Esophagus mucosa (tissue), 1 donor: ENCODE results near the gene ATP9B. TPM values are rescaled to one million over a fixed set of nuclear protein-coding genes. Genes with fewer than 3 reads are reported as not detected.

ENCODE experiments used
- ATAC-seq: fragments of 200-7000 bp; cut with Tn5 transposase; one replicate; pipeline ENCODE4 v1.9.1; 2020
- total RNA-seq: library from RNA; stranded (reverse); gene quantifications from one replicate; pipeline ENCODE4 v1.2.4, GENCODE V29; 2023
- donor health status: DM: yes; HTN: yes; CAD: no.

ATP9B gene
- total RNA-seq, 1 donor from 2014 or later = 19.6 TPM

DNA sequence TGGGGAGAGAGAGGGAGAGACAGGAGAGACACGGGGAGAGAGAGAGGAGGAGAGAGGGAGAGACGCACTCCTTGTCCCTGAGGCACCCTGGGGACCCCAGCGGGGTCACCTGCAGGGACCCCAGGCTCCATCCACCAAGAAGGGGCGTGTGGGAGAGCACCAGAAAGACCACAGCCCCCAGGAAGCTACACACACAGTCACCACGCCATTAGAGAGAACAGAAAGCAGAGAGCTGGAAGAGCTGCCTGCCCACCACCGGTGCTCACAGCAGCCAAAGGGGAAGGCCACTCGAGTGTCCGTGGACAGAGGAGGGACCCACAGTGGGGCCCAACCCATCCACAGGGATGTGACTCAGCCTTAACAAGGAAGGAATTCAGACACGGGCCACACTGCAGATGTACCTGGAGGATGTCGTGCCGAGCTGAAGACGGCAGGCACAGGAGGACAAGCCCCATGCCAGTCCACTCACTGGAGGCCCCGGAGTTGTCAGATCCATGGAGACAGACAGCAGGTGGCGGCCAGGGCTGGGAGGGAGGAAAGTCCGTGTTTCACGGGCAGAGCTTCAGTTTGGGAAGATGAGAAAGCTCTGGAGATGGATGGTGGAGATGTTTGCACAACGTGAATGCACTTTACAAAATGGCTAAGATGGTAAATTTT is 315.1 kb downstream of the ATP9B start:
- ATAC-seq = peak; percentile 20

DNA sequence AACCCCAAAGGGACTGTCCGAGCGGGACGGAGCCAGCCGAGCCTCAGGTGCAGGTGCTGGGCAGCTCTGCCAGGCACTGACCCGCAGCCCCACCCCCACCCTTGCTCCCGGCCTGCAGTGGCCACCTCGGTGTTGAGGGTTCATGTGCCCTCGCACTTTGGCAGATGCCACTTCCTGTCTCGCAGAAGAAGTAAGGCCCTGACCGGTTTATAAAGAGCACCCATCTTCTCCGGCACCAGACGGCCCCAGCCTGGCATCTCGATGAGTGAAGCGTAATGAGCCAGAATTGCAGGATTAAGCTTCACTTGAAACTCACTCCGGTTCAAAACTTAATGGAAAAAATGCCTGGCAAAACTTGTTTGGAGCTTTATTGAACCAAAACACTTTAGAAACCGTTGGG is 315.6 kb downstream of the ATP9B start:
- ATAC-seq = no peak

DNA sequence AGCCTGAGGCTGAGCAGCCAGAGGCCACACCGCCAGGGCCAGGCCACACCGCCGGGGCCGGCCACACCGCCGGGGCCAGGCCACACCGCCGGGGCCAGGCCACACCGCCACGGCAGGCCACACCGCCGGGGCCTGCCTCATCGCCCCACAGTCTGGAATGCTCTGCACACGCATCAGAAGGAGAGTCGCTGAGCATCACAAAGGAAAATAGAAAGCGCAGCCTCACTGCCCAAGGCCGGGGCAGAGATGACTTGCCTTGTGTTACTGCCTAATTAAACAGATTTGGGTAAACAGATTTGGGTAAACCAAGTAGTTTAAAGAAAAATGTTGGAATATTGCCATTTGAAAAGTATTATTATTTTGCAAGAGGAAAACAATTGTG is 316.1 kb downstream of the ATP9B start:
- ATAC-seq = no peak

DNA sequence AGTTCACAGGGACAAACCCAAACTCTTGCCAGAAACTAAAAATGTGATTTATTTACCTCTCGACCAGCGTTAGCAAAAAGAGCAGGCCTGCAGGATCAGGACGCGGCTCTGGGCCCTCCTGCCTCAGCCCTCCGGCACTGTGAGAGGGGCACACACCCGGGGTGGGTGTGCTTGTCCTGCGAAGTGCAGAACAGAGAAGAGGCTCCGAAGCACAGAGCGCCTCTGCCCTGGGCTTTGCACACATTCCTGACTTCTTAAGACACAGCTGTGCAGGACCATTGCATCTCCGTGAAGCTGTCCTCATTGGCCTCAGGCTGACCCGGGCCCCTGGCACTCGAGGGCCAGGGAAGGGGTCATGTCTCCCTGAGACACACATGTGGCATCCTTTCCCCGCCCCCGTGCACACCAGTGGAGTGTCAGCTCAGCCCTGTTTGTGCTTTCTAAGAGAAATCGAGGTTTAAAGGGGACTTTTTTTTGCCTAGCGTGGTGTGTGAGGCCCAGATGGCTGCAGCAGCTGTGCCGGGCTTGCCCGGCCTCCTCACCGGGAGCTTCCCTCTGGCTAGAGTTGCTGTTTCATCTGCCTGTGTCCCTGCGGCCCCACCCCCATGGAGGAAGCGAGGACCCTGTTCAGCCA is 316.6 kb downstream of the ATP9B start:
- ATAC-seq = no peak

DNA sequence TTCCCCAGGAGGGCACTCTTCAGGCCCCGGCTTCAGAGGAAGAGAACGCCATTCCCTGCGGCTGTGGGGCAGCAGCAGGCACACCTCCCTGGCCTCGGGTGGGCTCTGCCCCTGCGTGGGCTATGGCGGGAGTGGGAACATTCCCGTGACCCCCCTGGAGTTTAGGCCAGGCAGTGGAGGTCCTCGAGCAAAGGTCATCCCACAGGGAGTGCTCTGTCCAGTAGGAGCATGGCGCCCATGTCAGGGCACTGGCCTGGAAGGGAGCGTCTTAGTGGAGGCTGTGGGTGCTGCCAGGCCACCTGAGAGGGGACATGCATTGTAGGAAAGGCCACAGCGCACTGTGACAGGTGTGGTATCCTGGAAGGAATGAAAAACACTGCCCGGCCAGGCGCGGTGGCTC is 317.4 kb downstream of the ATP9B start:
- no peak for ATAC-seq

DNA sequence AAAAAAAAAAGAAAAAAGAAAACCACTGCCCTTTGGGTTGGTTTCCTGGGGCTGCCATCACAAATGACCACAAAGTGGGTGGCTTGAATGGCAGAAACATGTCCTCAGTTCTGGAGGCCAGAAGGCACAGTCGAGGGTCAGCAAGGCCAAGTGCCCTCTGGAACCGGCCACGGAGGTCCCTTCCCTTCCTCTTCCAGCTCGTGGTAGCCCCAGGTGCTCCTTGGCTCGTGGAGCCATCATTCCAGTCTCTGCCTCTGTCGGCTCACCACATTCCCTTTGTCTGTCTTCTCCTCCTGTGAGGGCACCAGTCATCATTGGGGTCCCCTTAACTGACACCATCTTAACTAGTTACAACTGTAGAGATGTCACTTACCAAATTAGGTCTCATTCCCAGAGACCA is 318.0 kb downstream of the ATP9B start:
- ATAC-seq = no peak

DNA sequence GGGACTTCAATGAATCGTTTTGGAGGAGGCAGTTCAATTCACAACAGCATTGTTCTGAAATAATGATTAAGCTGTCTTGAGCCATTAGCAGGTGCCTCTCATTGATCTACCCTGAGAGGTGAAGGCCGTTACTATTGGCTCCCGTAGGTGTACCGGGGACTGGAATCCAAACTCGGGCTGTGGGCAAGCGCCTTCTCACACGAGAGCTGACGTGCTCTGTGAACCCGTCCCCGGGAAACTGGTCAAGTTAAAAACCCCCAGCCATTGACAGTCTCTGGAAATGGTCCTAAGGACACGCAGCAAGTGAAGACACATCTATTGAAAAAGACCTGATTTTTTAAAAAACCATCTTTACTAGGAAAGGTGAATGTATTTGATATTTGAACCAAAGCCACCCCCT is 318.4 kb downstream of the ATP9B start:
- no peak for ATAC-seq

DNA sequence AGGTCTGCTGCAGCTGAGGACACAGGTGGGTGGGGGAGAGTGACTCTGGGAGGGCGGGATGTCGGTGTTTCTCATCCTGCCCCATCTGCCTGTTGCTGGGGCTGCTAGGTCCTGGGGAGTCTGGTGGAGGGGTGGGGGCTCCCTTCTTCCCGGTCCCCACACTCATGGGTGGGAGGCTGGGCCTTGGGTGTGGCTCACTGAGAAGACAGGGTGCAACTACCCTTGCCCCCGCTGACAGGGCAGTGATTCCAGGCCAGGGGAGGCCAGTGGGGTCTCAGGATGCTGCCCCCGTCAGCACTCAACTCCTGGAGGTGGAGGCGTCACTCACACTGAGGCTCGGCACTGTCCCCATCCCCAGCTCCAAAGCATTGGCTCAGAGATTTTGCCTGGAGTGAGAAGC is 318.8 kb downstream of the ATP9B start:
- no peak for ATAC-seq

DNA sequence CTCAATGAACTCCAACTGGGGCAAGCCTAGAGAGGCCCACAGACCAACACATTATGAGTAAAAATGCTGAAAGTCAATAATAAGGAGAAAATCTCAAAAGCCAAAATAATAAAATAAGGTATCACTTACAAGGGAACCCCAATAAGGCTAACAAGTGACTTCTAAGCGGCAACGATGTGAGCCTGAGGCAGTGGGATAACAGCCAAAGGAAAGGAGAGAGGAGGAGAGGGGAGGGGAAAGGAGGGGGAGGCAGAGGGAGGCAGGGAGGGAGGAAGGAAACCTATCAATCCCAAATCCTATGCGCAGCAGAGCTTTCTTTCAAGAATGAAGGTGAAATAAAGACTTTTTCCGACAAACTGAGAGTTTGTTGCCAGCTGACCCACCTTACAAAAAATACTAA is 320.5 kb downstream of the ATP9B start:
- ATAC-seq = no peak

DNA sequence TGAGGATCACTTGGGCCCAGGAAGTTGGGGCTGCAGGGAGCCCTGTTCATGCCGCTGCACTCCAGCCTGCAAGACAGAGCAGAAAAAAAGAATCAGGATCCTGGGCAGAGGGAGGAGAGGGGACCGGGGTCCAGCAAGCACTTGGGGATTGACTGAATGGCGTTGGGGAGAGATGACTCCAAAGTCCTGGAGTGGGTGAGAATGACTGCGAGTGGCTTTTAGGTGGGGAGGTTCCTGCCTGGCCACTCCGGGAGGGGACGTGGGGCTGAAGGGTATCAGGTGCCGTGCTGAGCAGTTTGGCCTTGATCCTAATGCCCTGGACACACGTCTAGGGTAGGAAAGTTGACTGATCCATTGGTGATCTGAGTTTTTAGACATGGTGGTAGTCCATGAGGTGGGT is 323.0 kb downstream of the ATP9B start:
- no peak for ATAC-seq

DNA sequence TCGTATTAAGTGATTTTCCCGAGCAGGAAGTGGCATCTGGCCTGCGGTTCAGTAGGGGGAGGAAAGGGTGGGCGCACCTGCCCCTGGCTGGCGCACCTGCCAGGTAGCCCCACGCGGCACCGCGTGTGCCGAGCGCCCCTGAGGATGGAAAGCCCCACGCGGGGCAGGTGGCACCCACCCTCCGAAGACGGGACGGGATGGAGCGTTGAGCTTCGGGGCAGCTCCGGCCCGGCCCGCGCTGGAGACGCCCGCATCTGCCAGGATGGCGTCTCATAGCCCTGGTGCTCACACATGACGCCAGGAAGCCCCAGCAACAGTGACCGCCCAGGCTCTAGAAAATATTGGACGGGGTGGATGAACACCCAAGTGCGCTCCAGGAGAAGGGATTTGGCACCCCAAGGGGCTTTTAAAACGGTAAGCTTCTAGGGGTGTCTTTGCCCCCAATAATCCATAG is 324.0 kb downstream of the ATP9B start:
- ATAC-seq = peak; percentile 18

DNA sequence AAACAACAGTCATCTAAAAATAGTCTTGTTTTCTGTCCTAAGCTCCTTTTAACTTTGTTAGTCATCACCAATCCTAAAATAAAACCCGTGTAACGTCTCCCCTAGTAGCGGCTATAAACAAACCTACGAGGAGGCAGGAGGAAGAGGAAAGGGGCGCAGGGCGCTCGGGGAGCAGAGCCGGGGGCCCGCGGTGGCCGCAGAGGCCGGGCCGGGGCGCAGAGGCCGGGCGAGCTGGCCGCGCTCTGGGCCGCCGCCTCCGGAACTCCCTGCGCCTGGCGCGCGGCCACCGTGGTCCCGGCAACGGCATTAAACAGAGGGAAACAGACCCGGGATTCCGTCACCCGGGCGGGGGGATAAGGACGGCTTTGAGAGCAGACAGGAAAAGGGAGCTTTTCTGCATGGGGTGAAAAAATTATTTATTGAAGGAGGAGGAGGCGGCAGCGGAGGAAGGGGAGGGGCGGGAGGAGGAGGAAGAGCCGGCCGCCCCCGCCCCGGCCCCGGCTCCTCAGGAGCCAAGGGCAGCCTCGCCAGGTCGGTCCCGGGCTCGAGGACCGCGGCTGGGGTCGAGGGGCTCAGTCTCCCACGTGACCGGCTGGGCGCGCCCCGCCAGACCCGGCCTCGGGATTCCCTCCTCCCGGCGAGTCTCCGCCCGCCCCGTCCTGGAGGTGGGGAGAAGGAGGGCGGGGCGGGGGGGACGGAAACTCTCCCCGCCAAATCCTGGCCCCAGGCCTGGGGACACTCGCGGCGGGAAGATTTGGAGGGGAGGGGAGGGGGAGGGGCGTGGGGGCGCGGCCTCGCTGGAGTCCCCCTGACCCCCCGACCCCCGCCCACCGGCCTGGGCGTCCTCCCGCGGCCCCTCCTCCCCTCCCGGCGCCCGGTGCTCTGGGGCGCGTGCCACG is 324.7 kb downstream of the ATP9B start:
- peak; percentile 58 for ATAC-seq

DNA sequence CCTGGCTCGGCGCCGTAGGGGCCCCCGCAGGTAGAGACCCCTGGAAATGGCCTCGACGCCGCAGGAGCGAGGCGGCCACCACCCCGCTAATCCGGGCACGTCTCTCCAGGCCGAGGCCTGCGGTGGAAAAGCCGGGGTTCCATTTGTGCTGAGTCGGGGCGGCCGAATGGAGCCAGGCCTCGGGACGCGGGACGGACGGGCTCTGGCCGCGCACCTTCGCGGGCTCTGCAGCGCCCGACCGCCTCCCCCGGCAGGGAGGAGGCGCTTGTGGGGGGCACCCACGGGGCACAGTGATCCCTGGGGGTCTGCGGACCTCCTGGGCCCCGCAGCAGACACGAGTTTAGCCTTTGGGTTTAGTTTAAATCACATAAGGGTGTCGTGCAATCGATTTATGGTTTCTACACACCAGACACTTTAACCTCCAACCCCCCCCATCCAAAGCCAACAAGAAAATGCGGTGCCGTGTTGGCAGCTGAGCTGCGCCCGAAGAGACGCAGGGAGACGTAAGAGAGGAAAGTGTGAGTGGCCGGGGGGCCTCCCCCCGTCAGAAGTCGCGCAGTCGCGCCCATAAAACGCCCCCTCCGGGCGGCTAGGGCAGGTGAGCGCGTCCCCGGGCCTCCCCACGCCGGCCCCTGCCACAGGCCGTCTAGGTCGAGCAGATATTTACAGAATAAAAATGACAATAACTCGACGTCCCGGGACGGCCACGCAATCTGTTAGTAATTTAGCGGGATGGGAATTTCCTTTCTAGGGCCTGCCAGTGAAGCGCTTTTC is 325.5 kb downstream of the ATP9B start:
- peak; percentile 30 for ATAC-seq

DNA sequence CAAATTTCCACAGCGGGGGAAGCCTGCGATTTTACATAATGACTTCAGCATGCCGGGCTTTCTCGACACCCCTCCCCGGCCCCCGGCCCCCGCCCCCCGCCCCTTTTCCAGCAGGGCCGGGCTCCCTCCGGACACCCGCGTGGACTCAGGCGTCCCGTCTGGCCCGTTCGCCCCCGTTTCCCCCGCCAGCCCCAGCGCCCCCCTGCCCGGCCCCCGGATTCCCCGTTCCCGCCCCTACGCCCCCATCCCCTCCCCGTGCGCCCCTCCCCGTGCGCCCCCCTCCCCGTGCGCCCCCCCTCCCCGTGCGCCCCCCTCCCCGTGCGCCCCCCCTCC is 326.1 kb downstream of the ATP9B start:
- ATAC-seq = no peak

DNA sequence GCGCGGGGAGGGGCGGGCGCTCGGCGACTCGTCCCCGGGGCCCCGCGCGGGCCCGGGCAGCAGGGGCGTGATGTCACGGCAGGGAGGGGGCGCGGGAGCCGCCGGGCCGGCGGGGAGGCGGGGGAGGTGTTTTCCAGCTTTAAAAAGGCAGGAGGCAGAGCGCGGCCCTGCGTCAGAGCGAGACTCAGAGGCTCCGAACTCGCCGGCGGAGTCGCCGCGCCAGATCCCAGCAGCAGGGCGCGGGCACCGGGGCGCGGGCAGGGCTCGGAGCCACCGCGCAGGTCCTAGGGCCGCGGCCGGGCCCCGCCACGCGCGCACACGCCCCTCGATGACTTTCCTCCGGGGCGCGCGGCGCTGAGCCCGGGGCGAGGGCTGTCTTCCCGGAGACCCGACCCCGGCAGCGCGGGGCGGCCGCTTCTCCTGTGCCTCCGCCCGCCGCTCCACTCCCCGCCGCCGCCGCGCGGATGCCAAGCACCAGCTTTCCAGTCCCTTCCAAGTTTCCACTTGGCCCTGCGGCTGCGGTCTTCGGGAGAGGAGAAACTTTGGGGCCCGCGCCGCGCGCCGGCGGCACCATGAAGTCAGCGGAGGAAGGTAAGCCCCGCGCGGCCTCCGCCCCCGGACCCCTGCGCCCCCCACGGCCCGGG is 326.7 kb downstream of the ATP9B start, which contains the start of gene NFATC1:
Gene NFATC1 (plus strand): TSS at position 170 of the 644 bp plus-strand sequence. CDS start 295 bp downstream, at position 465.
- ATAC-seq = peak; percentile 35

DNA sequence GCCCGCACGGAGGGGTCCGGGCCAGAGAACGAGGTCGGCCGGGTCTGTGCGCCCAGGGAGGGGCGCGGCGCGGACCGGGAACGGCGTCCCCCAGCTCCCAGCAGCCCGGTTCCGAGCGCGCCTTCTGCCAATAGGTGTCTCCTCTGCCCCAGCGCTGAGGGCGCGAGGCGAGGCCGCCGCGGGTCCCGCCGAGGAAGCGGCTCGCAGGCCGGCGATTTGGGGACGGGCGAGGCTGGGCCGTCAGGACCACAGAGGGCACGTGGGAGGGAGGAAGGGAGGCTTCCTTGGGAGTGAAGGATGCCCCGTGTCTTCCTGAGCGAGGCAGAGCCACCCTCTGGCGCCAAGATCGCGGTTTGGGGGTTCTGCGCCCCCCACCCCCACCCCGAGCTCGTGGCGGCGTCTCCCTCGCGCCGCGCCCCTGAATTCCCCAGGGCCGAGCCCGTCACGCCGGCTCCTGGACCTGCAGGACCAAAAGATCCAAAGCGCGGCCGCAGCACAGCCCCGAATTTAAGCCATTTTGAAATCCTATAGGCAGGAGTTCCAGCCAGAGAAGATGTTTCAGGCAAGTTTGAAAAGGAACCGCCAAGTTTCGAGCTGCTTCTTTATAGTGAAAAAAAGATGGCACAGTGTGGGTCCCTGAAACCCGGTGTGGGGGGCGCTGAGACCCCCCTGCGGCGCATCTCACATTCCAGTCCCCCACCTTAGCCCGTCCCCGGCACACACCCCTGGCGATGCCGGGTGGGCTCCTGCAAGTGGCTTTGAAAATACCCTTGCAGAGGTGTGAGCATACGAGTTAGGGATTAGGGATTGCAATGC is 327.4 kb downstream of the ATP9B start:
- no peak for ATAC-seq

DNA sequence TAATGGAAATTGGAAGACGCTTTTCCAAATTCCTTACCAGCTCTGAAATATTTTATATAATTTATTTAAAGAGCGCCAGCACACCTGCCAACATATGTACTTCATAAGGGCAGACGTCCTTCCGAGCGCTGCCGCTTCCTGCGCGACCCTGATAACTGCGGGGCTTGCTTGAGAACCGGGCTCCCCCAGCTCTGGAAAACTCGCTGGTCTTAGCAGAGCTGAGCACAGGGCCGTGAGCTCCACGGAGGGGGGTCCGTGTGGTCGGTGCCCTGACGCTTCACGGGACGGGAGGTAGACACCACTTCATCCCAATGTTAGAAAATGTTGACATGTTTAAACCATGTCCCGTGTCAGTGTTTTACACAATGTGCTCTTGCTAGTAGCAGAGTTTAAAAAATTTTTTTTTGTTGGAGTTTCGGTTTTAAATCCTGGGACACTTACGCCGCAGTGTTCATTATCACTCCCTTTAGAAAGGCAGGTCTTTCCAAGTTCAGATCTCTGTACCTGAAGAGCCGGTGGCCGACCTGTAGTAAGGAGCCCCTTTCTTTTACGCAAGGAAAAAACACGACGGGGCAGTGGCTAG is 328.1 kb downstream of the ATP9B start:
- ATAC-seq = no peak

DNA sequence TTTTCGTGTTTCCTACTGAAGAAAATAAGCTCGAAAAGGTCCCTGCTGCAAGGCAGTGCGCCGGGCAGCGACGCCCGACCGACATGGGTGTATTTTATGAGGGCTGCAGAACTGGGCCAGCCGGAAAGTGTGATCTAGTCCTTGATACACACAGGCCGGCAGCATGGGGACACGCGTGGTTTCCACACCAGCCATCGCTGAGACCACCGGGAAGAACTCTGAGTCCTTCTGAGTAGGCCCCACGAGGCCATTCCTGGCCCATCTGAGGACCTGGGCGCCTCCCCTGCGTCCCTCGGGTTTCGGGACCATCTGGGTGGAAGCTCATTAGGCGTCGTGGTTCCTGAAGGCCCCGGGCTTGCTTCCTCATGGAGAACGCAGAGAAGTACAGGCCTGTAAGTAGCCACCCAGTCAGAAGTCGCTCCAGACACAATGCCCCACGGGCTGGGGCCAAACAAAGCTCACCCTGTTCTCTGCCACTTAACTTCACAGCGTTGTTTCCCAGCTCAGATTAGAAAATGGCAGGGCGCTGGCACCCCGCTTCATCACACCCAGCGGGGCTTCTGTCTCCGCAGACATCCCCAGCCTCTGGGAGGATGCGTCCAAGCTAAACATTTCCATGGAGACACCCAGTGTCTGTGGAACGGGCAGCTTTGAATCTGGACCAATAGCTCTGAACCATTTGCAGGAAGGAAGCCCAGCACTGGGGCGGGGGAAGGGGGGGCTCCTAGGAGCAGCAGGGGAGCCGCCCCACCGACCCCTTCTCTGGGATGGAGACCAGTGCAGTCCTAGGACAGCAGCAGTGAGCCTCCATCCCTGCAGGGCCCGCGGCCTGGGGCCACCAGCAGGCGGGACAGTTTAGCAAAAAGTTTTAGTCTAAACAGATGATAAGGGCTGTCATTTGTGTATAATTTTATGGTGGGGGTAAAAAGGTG is 328.9 kb downstream of the ATP9B start:
- ATAC-seq = no peak

DNA sequence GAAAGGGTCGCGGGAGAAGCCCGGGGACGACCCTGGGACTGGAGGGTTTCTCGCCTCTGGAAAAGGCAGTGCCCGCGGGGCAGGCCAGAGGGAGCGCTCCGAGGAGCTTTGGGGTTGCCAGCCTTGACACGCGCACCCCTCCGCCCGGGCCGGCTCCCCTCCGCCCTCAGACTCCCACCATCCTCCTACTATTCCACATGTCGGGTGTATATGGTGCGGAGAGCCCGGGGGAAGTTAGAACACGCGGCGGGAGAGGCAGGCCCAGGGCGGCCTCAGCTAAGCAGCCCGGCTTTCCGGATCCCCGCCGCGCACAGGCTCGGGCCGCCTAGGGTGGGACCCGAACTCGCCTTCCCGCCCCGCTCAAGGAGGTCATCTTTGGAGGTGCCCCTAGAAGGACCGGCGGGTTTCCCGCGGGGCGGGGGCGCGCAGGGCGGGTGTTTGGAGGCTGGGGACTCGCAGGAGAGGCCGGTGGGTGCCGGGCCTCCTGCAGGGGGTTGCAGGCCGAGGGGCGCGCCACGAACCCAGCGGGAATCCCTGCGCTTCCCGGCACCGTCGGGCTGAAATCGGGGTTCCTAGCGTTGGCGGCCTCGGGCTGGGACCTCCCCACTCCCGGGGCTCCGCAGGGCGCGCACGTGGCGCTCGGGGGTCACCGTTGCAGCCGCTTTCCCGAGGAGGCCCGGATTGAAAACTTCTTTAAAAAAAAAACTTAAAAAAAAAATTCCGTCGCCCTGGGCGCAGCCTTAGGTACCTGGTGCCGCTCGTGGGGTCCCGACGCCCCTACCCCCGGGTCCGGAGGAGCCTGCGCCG is 330.3 kb downstream of the ATP9B start:
- ATAC-seq = peak; percentile 4
